NCI-H1417 (cell line): ENCODE data around the gene ZFHX3.
"Not testable (repeated sequence)": the region's sequence is repeated elsewhere in the genome, so short reads cannot be mapped to it uniquely, and the experiment has no call there.

Experiments used
- DNase-seq, 3 experiments: peaks; one replicate each; lab custom pipeline; 2025; lab: John Stamatoyannopoulos, UW

ZFHX3 gene

GRCh38 chr16:73047536-73048291 lies at the start of gene ZFHX3:
Gene ZFHX3, minus strand, starts transcription at chr16:73048128. Its CDS starts 87,983 bp downstream, at chr16:72960145.
- peak; percentile 45 to 76 (median 70) for DNase-seq

- no peak for DNase-seq
These were observed 48.6 kb upstream of the ZFHX3 start for GRCh38 chr16:73096510-73096909.

GRCh38 chr16:73095885-73096421 lies 48.0 kb upstream of the ZFHX3 start:
- DNase-seq = peak; percentile 66 to 88 (median 79)

GRCh38 chr16:73095142-73095820 lies 47.4 kb upstream of the ZFHX3 start:
- DNase-seq = peak in 2 of 3 experiments; percentile 38 to 71

- no peak for DNase-seq
These were observed 46.4 kb upstream of the ZFHX3 start for GRCh38 chr16:73094371-73094770.

GRCh38 chr16:73093146-73094144 lies 45.5 kb upstream of the ZFHX3 start:
- DNase-seq = no peak

- DNase-seq = no peak
These were observed 44.4 kb upstream of the ZFHX3 start for GRCh38 chr16:73092236-73092781.

GRCh38 chr16:73091174-73091573 lies 43.2 kb upstream of the ZFHX3 start:
- DNase-seq = no peak

- no peak for DNase-seq
These were observed 41.5 kb upstream of the ZFHX3 start for GRCh38 chr16:73089420-73089819.

- DNase-seq = no peak
These were observed 38.2 kb upstream of the ZFHX3 start for GRCh38 chr16:73086108-73086507.

GRCh38 chr16:73083271-73083670 lies 35.3 kb upstream of the ZFHX3 start:
- DNase-seq = peak in 1 of 3 experiments; percentile 29

GRCh38 chr16:73082634-73083051 lies 34.7 kb upstream of the ZFHX3 start:
- DNase-seq = not testable (repeated sequence)

- DNase-seq = no peak
These were observed 33.0 kb upstream of the ZFHX3 start for GRCh38 chr16:73080931-73081330.

- no peak for DNase-seq
These were observed 28.4 kb upstream of the ZFHX3 start for GRCh38 chr16:73076324-73076810.

GRCh38 chr16:73074382-73074781 lies 26.5 kb upstream of the ZFHX3 start:
- DNase-seq = no peak

GRCh38 chr16:73072051-73072450 lies 24.1 kb upstream of the ZFHX3 start:
- not testable (repeated sequence) for DNase-seq

GRCh38 chr16:73071131-73071940 lies 23.4 kb upstream of the ZFHX3 start:
- peak; percentile 47 to 91 (median 78) for DNase-seq

- DNase-seq = no peak
These were observed 21.8 kb upstream of the ZFHX3 start for GRCh38 chr16:73069581-73070262.

- peak; percentile 11 to 64 (median 43) for DNase-seq
These were observed 20.8 kb upstream of the ZFHX3 start for GRCh38 chr16:73068541-73069401.
